Femur (tissue), 1 donor: ENCODE measurements around the gene CDHR2.

Experiments
- DNase-seq: peaks from one replicate; pipeline ENCODE4 v3.0.0-alpha.2; 2017

The CDHR2 gene

DNA sequence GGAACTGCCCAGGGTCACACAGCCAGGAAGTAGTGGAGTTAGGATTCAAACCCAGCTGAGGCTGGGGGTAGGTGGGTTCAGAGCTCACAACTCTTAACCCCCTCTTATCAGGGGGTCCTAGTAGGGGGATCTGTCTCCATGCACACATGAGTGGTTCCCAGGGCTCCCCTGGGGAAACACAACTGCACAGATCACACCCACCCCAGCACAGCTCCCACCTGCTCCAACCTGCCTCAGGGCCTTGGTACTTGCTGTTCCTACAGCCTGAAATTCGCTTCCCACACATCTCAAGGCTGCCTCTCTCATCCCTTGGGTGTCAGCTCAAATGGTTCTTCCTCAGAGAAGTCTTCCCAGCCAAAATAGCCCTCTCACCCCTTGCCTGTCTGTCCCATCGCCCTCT, 76.4 kb downstream of the CDHR2 start:
- DNase-seq: no peak

DNA sequence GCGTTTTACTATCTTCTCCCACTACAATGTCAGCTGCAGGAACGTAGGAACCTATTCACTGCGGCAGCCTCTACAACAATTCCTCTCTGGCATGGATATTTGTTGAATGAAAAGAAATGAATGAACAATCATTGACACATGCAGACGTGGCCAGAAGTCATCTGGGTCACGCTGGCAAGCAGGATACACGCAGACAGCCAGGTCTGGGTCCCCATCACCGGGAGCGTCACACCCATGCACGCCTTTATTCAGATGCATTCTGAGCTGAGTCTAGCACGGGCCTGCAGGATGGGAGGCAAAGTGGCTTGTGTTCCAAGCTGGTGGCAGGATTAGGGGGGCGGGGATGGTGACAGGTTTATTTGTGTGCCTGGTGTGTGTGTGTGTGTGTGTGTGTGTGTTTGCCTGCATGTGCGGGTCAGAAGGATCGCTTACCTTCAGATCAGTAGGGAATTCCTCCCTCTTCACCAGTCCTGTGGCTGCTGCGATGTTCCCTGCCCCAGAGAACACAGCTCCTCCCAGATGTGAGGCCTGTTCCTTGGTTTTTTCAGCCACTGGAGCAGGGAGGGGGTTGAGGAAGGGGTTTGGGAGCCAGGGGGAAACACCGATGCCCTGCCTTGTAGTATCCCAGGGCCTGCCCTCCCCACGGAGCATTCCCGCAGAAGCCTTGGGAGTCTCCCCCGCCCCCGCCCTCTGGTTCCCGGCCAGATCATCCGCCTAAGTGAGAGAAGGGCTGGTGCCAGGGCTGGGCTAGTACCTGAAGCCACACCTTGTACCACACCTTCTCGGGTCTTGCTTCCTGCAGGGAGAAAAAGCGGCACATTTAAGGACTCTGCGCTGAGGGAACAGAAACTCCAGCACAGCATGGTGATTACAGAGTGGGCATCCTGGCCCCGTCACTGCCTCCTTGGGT, 77.1 kb downstream of the CDHR2 start:
- no peak for DNase-seq

GRCh38 chr5:176626876-176627236, 77.7 kb downstream of the CDHR2 start:
- DNase-seq: no peak

GRCh38 chr5:176627582-176627981, 78.4 kb downstream of the CDHR2 start:
- no peak for DNase-seq

- DNase-seq: no peak
Observed at GRCh38 chr5:176628406-176629228, 79.5 kb downstream of the CDHR2 start.

GRCh38 chr5:176629317-176629852, 80.2 kb downstream of the CDHR2 start:
- no peak for DNase-seq

GRCh38 chr5:176629853-176630680, 80.9 kb downstream of the CDHR2 start, which contains the start of the genes EIF4E1B and SNCB:
TSS of gene EIF4E1B (plus strand) at chr5:176630675. CDS start at chr5:176642788, 12,113 bp downstream.
TSS of gene SNCB (minus strand) at chr5:176630534. CDS start at chr5:176629654, 880 bp downstream.
- no peak for DNase-seq

GRCh38 chr5:176630681-176631222, 81.6 kb downstream of the CDHR2 start:
- no peak for DNase-seq

DNA sequence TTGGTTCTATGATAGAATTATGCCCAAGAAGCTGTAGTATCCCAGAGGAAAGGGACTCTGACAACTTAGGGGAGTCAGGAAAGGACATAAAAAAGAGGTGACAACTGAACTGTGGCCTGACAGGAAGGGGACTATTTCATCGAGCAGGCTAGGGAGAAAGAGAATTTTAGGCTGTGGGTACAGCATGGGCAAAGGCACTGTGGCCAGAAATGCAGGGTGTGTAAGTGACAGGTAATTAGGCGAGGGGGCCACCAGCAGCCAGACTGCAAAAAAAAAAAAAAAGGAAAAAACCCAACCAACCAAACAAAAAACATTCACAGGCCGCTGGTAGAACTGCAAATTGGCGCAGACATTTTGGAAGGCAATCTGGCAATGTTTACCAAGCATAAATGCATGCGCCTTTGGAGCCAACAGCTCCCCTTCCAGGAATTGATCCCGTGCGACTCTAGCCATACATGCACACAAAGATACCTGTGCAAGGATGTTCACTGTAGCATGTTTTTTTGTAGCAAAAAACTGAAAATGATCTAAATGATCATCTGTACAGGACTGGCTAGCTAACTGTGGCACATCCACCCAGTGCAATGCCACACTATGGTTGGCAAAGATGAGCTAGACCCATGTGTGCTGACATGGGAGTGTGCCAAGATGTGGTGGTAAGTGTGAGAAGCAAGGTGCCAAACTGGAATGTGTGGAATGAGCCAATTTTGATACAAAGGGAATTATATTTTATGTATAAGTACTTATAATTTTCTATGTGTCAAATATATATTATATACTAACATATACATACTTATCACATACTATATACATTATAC, 82.5 kb downstream of the CDHR2 start:
- no peak for DNase-seq

DNA sequence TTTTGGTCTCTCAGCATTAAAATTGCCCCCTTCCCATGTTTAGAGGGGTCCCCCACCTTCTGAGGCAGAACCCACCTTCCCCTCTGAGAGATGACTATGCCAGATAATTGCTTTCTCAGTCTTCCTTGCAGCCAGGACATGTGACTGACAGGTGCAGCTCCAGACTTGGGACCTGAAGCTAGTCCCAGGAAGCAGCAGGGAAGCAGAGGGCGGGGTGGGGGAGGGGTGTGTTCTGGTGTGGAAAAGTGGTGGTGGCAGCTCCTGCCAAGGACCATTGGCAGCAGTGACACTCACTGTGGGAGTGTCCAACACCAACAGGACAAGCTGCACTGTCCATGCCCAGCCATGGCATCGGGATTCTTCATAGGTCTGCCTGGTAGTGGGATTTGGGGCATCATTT, 83.6 kb downstream of the CDHR2 start:
- no peak for DNase-seq

GRCh38 chr5:176633598-176633997, 84.5 kb downstream of the CDHR2 start:
- no peak for DNase-seq

- DNase-seq: no peak
Observed at GRCh38 chr5:176636426-176636825, 87.3 kb downstream of the CDHR2 start.

DNA sequence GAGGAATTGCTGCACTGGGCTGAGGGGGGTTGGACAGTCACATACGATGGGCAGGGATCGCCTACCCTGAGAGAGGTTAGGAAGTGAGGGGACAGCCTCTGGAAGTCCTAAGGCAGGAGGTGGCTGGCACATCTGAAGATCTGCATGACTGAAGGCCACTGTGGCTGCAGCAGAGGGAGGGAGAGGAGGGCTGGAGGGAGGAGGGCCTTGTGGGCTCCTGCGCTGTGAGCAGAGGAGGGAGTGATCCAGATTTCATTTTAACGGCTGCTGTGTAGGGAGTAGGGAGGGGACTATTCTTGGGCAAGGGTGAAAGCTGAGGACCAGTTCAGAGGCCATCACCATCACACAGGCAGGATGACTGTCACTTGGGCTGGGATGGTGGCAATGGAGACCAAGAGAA, 88.4 kb downstream of the CDHR2 start:
- DNase-seq: no peak

DNA sequence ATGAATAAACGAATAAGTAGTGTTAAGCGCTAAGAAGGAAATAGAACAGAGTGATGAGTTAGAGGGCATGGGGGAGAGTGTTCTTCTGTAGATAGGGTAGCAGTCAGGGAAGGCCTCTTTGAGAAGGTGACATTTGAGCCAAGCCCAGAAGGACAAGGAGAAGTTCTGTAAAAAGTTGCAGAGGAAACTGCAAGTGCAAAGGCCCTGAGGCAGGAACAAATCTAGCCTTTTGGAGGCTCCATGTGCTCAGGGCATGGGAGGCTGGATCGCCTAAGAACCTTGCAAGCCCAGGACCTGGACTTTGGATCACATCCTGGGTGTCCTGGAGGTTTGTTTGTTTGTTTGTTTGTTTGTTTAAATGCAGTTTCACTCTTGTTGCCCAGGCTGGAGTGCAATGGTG, 89.3 kb downstream of the CDHR2 start:
- DNase-seq: no peak

DNA sequence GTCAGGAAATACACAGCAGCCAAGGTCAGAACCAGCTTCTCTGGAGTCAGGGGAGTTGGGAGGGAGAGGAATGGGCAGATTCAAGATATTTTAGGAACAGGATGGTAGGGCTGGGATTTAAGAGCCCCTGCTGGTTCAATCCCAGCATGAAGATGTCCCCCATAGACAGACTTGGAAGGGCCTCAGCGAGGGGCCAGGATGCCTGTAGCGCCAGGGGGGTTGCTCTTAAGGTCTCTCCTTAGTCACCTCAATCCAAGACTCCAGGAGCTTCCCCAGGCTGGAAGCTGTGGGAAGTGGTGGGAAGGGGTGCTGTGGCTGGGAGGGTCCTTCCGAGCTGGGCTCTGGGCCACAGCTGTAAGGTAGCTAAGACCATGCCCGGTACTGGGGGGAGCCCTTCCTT, 90.1 kb downstream of the CDHR2 start:
- DNase-seq: no peak

DNA sequence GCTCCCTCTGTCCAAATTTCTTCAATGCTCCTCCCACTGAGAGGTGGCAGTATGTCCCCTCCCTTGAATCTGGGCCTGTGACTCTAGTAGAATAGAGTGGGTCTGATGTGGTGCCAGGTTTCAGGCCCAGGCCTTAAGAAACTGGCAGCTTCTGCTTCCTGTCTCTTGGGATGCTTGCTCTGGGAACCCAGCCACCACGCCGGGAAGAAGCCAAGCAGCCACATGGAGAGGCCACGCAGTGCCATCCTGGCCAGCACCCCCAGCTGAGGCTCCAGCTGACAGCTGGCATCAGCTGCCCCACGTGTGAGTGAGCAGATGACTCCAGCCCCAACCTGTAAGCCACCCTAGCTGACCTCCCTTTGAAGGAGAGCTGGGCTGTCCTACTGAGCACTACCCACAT, 90.8 kb downstream of the CDHR2 start:
- peak; percentile 54 for DNase-seq

- DNase-seq: no peak
Observed at GRCh38 chr5:176640616-176641015, 91.5 kb downstream of the CDHR2 start.

DNA sequence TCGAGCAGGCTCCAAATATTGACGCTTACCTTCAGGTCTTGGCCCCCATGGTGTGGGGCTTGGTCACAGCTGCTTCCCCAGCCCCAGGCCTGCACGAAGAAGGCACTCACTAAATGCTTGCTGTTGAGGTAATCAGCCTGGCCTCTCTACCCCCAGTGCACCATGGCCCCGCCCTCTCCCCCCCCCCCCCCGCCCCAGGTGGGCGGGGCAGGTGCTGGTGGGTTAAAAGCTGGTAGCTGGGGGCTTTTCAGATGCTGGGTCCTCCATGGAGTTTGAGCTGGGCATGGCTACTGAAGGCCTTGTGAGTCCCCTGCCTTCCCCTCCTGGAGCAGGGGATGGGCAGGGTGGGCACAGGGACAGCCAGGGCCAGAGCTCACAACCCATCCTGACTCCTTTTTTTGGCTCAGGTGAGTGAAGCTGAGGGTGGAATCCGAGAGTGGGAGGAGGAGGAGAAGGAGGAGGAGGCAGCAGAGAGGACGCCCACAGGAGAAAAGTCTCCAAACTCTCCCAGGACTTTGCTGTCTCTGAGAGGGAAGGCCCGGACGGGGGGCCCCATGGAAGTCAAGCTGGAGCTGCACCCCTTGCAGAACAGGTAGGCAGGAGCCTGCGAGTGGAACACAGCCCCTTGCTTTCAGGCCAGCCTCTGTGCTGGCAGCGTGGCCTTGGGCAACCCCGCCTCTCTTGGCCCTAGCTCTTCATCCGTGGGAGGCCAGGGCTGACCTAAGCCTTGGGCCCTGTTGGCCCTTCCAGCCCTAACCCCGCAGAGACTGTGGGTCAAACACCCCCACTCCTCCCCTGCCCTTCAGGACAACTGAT, 93.7 kb downstream of the CDHR2 start:
- DNase-seq: no peak

GRCh38 chr5:176643491-176644219, 94.5 kb downstream of the CDHR2 start:
- DNase-seq: no peak

DNA sequence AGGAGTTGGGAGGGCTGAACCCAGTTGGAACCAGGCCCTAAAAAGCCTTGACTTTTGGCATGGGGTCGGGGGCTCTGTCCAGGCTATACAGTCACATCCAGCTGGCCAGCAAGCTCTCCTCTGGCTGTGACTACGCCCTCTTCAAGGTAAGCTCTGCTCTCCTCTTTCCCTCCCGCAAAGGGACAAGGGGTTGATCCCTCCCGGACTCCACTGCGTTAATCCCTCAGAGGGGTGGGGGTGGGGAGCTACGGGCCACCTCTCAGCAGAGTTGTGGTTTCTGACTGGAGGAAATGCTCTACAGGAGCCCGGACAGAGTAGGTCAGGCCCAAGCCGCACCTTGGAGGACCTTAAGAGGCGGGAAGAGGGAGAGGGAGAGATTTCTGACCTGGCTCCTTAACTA, 95.2 kb downstream of the CDHR2 start:
- no peak for DNase-seq
